HG02571 (cell line): Measurements from ENCODE around the gene COX6B1.
"Not testable (repeated sequence)": the region's sequence is repeated elsewhere in the genome, so short reads cannot be mapped to it uniquely, and the experiment has no call there.

Experiments
- ATAC-seq: cut with Tn5 transposase; IDR thresholded peaks from one replicate; pipeline ENCODE4 v1.9.1; 2021; ENCODE audit warnings: mild to moderate bottlenecking, moderate library complexity; ENCODE audit not compliant: unreplicated experiment

Gene COX6B1, protein sequence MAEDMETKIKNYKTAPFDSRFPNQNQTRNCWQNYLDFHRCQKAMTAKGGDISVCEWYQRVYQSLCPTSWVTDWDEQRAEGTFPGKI

DNA sequence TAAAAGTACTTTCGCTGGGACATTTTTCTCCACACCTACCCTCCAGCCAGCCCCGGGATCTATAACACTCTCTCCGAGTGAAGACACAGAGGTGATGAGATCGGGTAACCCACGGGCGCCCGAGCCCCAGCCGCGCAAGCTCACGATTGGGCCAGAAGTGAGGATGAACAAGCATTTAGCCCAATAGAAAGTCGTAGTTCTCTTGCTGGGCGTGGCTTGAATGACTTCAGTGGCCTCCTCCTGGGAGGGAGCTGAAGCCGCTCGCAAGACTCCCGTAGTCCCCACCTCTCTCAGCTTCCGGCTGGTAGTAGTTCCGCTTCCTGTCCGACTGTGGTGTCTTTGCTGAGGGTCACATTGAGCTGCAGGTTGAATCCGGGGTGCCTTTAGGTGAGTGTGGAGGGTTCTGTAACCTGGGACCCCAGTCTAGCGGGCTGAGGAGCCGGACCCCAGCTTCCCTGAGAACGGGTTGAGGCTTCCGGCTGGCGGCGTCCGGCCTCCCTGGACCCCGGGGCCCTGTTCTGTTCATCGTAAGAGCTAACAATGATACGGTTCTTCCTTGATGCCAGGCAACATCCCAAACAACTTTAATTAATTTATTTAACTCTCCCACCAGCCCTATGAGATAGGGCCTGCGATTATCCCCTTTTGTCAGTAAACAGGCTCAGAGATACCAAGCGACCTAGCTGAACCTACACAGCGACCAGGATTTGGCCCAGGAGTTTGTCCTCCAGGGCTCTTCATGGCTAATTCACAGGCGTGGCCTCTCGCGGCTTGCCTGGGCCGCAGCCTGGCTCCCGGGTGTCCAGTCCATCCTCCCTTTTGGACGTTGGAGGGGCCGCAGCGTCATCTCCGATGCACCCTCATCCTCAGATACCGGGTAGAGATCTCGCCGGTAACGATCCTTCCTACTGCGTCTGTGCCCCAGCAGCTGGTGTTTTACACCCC is at the start of gene COX6B1:
Gene COX6B1 (plus strand): TSS at position 307 of the 945 bp plus-strand sequence. CDS start 2,921 bp downstream, outside the sequence.
- ATAC-seq, result peak; percentile 44

- ATAC-seq, result no peak
These were observed 46.2 kb upstream of the COX6B1 start for GRCh38 chr19:35601971-35602370.

DNA sequence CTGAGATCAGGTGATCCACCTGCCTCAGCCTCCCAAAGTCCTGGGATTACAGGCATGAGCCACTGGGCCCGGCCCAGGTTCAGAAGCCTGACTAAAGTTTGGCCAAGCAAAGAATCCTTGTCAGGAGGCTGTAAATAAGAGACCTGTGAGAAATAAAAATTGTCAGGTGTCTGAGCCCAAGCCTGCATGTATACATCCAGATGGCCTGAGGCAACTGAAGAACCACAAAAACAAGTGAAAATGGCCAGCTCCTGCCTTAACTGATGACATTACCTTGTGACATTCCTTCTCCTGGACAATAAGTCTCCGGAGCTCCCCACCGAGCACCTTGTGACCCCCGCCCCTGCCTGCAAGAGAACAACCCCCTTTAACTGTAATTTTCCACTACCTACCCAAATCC is 43.7 kb upstream of the COX6B1 start:
- ATAC-seq, result not testable (repeated sequence)

GRCh38 chr19:35607170-35607569 is 41.0 kb upstream of the COX6B1 start:
- not testable (repeated sequence) for ATAC-seq

- no peak for ATAC-seq
These were observed 40.5 kb upstream of the COX6B1 start for GRCh38 chr19:35607661-35608060.

DNA sequence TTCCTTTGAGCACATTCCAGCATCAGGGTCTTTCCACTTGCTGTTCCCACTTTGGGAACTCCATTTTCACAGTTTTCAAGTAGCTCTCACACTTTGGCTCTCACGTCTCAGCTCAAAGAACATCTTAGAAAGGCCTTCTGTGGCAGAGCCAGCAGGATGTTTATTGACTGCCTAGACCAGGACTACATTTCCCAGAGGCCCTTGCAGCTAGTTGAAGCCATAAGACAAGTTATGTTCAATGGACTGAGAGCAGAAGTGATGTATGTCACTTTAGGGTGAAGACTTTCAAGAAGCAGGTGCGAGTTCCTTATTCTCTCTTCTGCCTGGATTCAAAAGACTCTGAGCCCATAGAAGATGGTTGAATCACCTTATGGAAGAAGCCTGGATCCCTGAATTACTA is 39.9 kb upstream of the COX6B1 start:
- ATAC-seq, result no peak

DNA sequence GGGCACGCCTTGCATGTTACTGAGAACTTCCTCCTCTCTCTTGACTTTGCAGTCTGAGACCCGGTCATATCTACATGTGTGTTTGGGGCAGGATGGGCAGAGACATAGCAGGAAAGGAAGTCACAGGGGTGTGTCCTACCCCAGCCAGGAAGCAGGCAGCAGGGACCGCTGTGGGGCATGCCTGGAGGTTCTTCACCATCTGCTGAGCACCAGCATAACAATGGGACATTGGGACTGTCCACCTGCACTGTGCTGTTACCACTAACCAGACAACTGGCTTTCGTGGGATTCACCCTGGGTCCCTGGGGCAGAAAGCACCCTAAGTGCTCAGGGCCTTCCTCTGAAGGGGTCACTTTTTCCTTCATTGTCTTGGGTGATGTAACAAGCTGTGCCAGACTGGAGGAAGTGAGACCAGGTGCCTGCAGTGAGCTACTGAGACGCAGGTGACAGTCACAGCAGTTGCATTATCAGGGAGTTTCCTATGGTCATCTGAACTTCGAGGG is 38.2 kb upstream of the COX6B1 start:
- no peak for ATAC-seq

DNA sequence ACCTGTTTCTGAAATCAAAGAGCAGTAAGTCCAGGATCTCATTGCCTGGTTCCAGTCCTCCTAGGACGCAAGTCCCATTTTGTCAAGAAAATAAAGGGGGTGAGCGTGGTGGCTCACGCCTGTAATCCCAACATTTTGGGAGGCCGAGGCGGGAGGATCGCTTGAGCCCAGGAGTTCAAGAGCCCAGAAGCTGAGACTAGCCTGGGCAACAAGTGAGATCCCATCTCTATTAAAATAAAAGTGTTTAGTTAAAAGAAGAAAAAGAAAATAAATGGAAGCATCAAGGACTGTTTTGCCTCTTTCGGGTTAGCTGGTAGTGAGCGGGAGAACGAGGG is 35.9 kb upstream of the COX6B1 start:
- no peak for ATAC-seq

DNA sequence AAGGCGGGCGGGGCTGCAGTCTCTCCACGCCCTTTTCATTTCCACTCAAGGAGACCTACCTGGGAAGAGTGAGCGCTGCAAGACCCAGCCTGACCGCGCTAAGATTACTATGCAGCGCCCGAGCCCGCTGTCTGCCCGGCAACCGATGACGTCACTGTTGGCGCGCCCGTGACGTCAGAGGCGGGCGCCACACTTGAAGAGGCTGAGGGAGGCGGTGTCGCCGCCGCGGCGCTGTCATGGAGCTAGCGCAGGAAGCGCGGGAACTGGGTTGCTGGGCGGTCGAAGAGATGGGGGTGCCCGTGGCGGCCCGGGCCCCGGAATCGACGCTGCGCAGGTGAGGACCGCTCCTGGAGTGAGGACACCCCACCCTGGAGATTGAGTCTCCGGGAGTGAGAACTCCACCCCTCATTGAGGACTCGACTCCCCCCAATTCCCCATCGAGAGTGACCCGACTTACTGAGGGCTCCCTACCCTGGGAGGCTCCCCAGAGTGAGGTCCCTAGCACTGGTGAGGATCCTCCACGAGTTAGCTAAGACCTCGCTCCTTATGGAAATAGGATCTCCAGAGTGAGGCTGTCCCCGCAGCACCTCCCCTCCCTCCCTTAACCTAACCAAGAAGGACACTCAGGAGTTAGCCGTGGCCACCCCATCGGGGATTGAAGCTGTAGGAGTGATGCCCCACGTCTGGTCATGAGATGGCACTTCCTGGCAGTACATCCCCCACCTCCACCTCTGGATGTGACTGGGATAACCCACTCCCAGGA is 35.4 kb upstream of the COX6B1 start, which contains the start of gene HAUS5:
Gene HAUS5 (plus strand): TSS at position 177 of the 763 bp plus-strand sequence. CDS start 60 bp downstream, at position 237.
- peak; percentile 55 for ATAC-seq

DNA sequence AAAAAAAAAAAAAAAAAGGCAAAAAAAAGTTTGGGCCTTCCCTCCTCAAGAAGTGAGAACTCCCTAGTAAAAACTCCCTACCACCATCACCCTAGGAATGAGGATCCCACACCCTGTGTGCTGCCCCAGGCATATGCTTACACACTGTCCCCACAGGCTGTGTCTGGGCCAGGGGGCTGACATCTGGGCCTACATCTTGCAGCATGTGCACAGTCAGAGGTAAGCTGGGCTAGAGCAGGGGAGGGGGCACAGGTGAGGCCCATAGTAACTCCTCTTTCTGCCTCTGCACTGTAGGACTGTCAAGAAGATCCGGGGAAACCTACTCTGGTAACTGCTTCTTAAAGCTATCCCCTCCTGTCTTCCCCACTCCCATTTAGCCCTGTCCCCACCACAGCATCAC is 34.5 kb upstream of the COX6B1 start:
- ATAC-seq, result no peak

DNA sequence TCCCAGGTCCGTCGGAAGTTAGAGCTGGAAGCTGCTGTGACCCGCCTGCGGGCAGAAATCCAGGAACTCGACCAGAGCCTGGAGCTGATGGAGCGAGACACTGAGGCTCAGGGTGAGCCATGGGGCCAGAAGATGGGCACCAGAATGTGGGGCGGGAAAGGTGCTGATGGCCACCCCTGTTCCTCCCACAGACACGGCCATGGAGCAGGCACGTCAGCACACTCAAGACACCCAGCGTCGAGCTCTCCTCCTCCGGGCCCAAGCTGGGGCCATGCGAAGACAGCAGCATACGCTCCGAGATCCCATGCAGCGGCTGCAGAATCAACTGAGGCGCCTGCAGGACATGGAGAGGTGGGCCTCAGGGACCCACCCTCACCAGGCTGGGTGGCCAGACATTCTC is 33.1 kb upstream of the COX6B1 start:
- no peak for ATAC-seq

GRCh38 chr19:35618857-35619256 is 29.3 kb upstream of the COX6B1 start:
- ATAC-seq, result no peak

- no peak for ATAC-seq
These were observed 28.7 kb upstream of the COX6B1 start for GRCh38 chr19:35619290-35619923.

DNA sequence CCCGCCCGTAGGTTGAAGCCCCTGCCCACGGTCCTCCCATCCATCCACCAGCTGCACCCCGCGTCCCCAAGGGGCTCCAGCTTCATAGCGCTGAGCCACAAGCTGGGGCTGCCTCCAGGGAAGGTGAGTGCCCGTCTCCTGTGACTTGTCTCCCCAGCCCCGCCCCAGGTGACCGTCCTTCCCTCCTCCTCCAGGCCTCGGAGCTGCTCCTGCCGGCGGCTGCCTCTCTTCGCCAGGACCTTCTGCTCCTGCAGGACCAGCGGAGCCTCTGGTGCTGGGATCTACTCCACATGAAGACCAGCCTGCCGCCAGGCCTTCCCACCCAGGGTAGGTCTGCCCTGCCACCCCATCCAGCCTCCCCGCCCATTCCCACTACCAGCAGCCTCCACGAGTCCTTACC is 28.1 kb upstream of the COX6B1 start:
- no peak for ATAC-seq

DNA sequence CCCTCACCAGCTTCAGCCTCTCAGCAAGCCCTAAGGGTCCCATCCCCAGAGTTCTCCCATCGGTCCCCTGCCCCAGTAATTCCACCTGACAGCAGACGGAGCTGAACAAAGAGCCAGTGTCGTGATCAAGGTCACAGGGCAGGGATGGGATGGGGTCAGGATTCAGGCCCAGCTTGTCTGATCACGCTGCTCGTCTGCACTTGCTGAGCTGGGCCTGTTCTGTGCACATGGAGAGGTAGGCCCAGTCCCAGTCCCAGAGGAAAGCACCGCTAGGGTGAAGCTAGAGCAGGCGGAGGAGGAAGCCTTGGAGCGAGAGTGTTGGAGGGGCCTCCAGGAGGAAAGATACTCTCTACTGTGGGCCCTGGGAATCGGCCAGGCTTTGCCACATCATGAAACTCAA is 26.4 kb upstream of the COX6B1 start:
- ATAC-seq, result no peak

DNA sequence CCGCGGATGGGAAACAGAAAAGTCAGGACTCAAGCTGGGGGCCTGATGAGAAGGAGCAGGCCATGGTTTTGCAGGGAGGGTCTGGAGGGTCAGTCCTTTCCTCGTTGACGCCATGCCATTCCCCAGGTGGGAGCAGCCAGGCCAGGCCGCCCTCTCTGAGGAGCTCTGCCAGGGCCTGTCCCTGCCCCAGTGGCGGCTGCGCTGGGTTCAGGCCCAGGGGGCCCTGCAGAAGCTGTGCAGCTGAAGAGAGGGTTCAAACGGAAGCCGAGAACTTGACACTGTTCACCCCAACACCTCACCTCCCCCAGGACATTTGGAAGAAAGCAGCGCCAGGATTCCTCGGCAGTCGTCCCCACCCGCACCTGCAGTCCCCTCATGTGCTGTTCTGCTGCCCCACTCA is 25.4 kb upstream of the COX6B1 start:
- no peak for ATAC-seq

- ATAC-seq, result no peak
These were observed 24.7 kb upstream of the COX6B1 start for GRCh38 chr19:35623327-35624010.

DNA sequence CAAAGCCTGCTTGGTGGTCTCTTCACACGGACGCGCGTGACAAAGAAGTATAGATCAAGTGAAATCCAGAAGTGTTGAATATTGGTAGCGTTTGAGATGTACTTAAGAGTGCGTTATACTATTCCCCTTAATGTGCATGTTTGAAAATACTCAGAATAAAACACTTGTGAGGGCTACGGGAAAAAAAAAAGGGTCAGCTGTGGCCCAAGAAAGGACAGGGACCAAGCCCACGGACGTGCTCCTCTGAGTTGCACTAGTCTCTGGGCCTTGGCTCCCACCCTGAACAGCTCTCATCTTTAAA is 19.9 kb upstream of the COX6B1 start:
- no peak for ATAC-seq

- ATAC-seq, result peak; percentile 95
These were observed 19.4 kb upstream of the COX6B1 start, which contains the start of gene RBM42 for GRCh38 chr19:35628565-35629331. TSS of gene RBM42 (plus strand) at chr19:35629036. CDS start at chr19:35629154, 118 bp downstream.

GRCh38 chr19:35629332-35629633 is 18.8 kb upstream of the COX6B1 start:
- peak; percentile 6 for ATAC-seq
